ENCODE measurements around the gene ARHGDIG. TPM values are rescaled to one million over a fixed set of nuclear protein-coding genes. Genes with fewer than 3 reads are reported as not detected.

Gene ARHGDIG
- total RNA-seq, 2 donors from 2014 or later = not detected

- no peaks in the 10 kb centered on the region for H3K36me3 Mint-ChIP-seq
- ATAC-seq = peak in 1 of 2 donors; percentile 20
- no peak overlapping the region for H3K27ac Mint-ChIP-seq
- no peaks in the 10 kb centered on the region for H3K9me3 Mint-ChIP-seq
- no peak for DNase-seq (ENCODE audit: low spot score in 2 of 2)
Measured at GRCh38 chr16:303760-304505, 23.5 kb downstream of the ARHGDIG start.

DNA sequence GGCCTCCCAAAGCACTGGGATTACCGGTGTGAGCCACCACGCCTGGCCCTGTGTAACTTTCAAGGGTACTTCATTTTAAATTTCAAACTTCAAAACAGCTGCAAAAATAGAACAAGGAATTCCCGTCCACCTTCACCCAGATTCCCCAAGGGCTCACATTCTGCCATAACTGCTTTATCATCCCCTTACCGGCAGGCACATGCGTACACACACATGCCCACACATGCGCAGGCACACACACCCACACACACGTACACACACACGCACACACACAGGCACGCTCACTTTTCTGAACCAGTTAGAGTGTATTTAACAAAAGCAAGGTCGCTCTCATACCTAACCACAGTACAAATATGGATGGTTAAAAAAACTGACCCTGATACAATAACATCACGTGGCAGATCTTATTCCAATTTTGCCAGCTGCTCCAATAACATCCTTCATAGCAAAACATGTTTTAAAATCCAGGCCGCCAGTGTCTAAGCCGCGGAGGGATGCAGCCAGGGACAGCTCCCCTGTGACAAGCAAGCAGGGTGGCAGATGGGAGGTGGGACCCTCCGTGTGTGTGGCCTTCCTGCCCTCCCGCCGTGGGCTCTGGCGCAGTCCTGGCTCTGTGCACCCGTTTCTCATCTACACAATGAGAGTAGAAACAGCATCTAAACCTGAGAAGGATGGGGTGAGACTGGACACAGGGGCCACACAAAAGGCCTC is 25.7 kb downstream of the ARHGDIG start:
- peak overlapping the region in 1 of 2 donors; percentile 8 for H3K27ac Mint-ChIP-seq
- DNase-seq (ENCODE audit: low spot score in 2 of 2) (no peak), ATAC-seq (no peak)
- no peaks in the 10 kb centered on the region for H3K36me3 Mint-ChIP-seq
- no peaks in the 10 kb centered on the region for H3K9me3 Mint-ChIP-seq

DNA sequence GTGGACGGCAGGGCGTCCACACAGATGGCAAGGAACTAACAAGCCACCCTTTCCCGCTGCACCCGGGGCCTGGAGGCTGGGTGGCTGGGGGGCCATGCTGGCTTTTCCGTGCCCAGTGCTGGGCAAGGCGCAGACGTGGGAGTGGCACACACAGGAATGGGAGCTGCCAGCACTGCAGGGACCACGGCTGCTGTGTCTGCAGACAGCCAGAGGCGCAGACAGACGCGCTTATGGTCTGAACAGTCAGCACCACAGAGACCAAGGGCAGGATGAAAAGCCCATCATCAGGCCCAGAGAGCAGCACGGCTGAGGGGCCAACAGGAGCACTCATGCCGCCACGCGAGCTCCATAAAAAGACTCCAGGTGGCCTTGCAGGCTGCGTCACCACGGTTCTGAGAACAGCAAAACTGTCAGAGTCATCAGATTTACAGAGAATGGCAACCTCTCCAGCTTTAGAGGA is 26.6 kb downstream of the ARHGDIG start:
- Mint-ChIP-seq H3K36me3 (no peaks in the 10 kb centered on the region), H3K27ac (no peak overlapping the region), H3K9me3 (no peaks in the 10 kb centered on the region)
- DNase-seq (ENCODE audit: low spot score in 2 of 2) = no peak
- ATAC-seq = no peak

GRCh38 chr16:307691-308312 is 27.4 kb downstream of the ARHGDIG start:
- peak in 1 of 2 donors; percentile 16 for ATAC-seq
- Mint-ChIP-seq H3K36me3 (no peaks in the 10 kb centered on the region), H3K9me3 (no peaks in the 10 kb centered on the region), H3K27ac (no peak overlapping the region)
- DNase-seq (ENCODE audit: low spot score in 2 of 2) = no peak

- ATAC-seq (peak in 1 of 2 donors; percentile 40), DNase-seq (ENCODE audit: low spot score in 2 of 2) (no peak)
- no peak overlapping the region for H3K27ac Mint-ChIP-seq
- H3K9me3 Mint-ChIP-seq = no peaks in the 10 kb centered on the region
- H3K36me3 Mint-ChIP-seq = no peaks in the 10 kb centered on the region
Measured at GRCh38 chr16:309476-309875, 29.1 kb downstream of the ARHGDIG start.

DNA sequence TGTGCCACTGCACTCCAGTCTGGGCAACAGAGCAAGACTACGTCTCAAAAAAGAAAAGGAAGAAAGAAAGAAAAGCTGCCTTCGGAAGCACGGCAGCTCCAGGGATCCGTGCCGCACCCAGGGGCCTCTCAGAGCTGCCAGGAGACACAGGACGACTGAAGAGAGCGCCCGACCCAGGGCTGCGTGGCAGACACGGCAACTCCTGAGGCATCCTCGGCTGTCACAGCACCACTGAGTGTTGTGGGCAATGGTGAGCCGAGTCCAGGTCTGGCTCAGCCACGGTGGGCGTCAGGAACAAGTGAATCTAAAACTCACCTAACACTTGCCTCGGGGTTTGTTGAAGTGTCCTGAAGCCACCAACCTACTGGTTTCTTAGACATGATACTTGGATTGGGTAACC is 31.3 kb downstream of the ARHGDIG start:
- no peak for DNase-seq (ENCODE audit: low spot score in 2 of 2)

GRCh38 chr16:314351-314750 is 34.0 kb downstream of the ARHGDIG start:
- no peaks in the 10 kb centered on the region for H3K36me3 Mint-ChIP-seq
- no peak for DNase-seq (ENCODE audit: low spot score in 2 of 2)
- ATAC-seq = no peak
- H3K9me3 Mint-ChIP-seq = no peaks in the 10 kb centered on the region
- no peak overlapping the region for H3K27ac Mint-ChIP-seq

More for the DNA sequence above, 31.3 kb downstream of the ARHGDIG start:
- no peak overlapping the region for H3K27ac Mint-ChIP-seq
- H3K9me3 Mint-ChIP-seq = no peaks in the 10 kb centered on the region
- H3K36me3 Mint-ChIP-seq = no peaks in the 10 kb centered on the region
- ATAC-seq = no peak

GRCh38 chr16:314795-315299 is 34.5 kb downstream of the ARHGDIG start:
- no peaks in the 10 kb centered on the region for H3K9me3 Mint-ChIP-seq
- ATAC-seq (no peak), DNase-seq (ENCODE audit: low spot score in 2 of 2) (no peak)
- H3K27ac Mint-ChIP-seq = no peak overlapping the region
- H3K36me3 Mint-ChIP-seq = no peaks in the 10 kb centered on the region

DNA sequence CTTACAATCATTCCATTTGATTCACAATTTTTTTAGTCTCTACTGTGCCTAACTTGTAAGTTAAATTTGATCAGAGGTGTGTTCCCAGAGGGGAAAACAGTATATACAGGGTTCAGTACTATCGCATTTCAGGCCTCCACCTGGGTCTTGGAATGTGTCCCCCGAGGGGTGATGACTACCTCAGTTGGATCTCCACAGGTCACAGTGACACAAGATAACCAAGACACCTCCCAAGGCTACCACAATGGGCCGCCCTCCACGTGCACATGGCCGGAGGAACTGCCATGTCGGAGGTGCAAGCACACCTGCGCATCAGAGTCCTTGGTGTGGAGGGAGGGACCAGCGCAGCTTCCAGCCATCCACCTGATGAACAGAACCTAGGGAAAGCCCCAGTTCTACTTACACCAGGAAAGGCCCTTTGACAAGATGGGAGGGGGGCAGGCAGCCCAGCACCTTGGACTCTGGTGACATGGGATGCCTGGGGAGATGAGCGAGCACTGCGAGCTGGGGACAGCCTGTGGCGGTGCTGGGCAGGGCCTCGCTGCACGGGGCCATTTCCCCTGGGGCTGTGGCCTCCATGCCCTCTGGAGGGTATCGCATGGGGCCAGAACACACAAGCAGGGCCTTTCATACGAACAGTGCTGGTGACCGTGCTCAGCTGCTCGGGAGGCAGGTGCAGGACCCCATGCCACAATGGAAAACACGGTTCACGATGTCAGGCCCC is 36.5 kb downstream of the ARHGDIG start:
- H3K36me3 Mint-ChIP-seq = no peaks in the 10 kb centered on the region
- DNase-seq (ENCODE audit: low spot score in 2 of 2) (no peak), ATAC-seq (no peak)
- H3K9me3 Mint-ChIP-seq = no peaks in the 10 kb centered on the region
- H3K27ac Mint-ChIP-seq = no peak overlapping the region

- Mint-ChIP-seq H3K9me3 (no peaks in the 10 kb centered on the region), H3K36me3 (no peaks in the 10 kb centered on the region), H3K27ac (no peak overlapping the region)
- no peak for ATAC-seq
- no peak for DNase-seq (ENCODE audit: low spot score in 2 of 2)
Measured at GRCh38 chr16:317583-317982, 37.2 kb downstream of the ARHGDIG start.

- no peaks in the 10 kb centered on the region for H3K36me3 Mint-ChIP-seq
- no peak for ATAC-seq
- H3K9me3 Mint-ChIP-seq = no peaks in the 10 kb centered on the region
- no peak overlapping the region for H3K27ac Mint-ChIP-seq
- no peak for DNase-seq (ENCODE audit: low spot score in 2 of 2)
Measured at GRCh38 chr16:318628-319027, 38.2 kb downstream of the ARHGDIG start.

- Mint-ChIP-seq H3K9me3 (no peaks in the 10 kb centered on the region), H3K36me3 (no peaks in the 10 kb centered on the region), H3K27ac (no peak overlapping the region)
- DNase-seq (ENCODE audit: low spot score in 2 of 2) = no peak
- ATAC-seq = no peak
Measured at GRCh38 chr16:320206-320605, 39.8 kb downstream of the ARHGDIG start.

DNA sequence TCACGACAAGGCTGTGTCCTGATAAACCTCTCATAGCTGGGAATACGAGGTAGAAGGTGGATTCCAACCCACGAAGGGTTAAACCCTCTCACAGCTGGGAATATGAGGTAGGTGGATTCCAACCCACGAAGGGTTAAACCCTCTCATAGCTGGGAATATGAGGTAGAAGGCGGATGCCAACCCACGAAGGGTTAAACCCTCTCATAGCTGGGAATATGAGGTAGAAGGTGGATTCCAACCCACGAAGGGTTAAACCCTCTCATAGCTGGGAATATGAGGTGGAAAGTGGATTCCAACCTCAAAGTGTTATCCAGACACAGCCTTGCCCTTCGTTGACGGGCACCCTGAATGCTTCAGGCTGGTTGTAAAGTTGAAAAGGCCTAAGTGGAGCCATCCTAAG is 41.1 kb downstream of the ARHGDIG start:
- Mint-ChIP-seq H3K36me3 (no peaks in the 10 kb centered on the region), H3K9me3 (no peaks in the 10 kb centered on the region), H3K27ac (no peak overlapping the region)
- ATAC-seq (no peak), DNase-seq (ENCODE audit: low spot score in 2 of 2) (no peak)

GRCh38 chr16:322476-323143 is 42.2 kb downstream of the ARHGDIG start:
- Mint-ChIP-seq H3K27ac (peak overlapping the region in 1 of 2 donors; percentile 44), H3K36me3 (no peaks in the 10 kb centered on the region), H3K9me3 (no peaks in the 10 kb centered on the region)
- DNase-seq (ENCODE audit: low spot score in 2 of 2) (no peak), ATAC-seq (no peak)

DNA sequence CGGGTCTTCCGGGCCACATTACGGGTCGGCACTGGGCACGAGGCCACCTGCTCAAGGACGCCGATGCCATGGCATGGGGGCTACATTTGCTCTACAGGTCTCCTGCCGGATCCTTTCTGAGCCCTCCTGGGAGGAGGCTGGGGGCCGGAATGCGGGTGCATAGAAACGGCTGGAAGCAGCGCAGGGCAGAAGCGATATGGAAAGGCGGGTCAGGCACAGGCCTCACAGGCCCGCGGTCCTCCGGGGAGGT is 43.7 kb downstream of the ARHGDIG start:
- no peaks in the 10 kb centered on the region for H3K36me3 Mint-ChIP-seq
- no peak for ATAC-seq
- no peaks in the 10 kb centered on the region for H3K9me3 Mint-ChIP-seq
- no peak for DNase-seq (ENCODE audit: low spot score in 2 of 2)
- peak overlapping the region in 1 of 2 donors; percentile 55 for H3K27ac Mint-ChIP-seq

All from activated naive CD4-positive, alpha-beta T cell treated with anti-CD3 and anti-CD28 coated beads, Interleukin-2, amount 50 U/mL, for 72 hours (primary cell).